ENCODE results near the gene SRPK2. TPM values are rescaled to one million over a fixed set of nuclear protein-coding genes. Genes with fewer than 3 reads are reported as not detected.
A peak's percentile ranks its signal among the peaks of the same experiment; 100 is the strongest.

The SRPK2 gene
- total and polyA plus RNA-seq, 8 donors = 7.6 to 109 (median 24.4) TPM

DNA sequence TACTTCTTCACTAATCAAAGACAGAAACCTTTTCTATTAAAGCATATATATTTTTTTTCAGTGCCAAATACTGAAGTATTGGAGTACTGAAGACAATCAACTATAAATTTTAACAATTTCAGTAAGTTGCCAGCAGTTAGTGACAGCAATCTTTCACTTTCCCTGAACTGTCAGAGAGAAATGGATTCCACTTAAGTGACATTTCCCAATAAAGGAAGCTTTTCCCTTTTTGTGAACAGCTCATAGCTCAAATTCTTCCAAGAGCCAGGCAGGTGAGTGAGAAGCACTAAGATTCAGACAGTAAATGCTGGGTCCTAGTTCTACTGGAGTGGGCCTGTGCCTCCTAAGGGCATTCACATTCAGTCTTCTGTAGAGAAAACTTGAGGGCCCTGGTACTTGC is 142.0 kb downstream of the SRPK2 start:
- no peaks in the 10 kb centered on the region for H3K27me3 ChIP-seq
- intact Hi-C loops (cut with DNase I; ENCODE audit: low total_unique reads) = no loop called here
- H3K4me1 ChIP-seq = peaks cover 0 to 25% (median 8%) of the 10 kb centered on the region in 4 donors
- no peak for DNase-seq
- H3K9me3 ChIP-seq = no peaks in the 10 kb centered on the region
- H3K4me3 ChIP-seq = no peak overlapping the region
- H3K27ac ChIP-seq = no peak overlapping the region
- TF ChIP-seq, protein P1, sequence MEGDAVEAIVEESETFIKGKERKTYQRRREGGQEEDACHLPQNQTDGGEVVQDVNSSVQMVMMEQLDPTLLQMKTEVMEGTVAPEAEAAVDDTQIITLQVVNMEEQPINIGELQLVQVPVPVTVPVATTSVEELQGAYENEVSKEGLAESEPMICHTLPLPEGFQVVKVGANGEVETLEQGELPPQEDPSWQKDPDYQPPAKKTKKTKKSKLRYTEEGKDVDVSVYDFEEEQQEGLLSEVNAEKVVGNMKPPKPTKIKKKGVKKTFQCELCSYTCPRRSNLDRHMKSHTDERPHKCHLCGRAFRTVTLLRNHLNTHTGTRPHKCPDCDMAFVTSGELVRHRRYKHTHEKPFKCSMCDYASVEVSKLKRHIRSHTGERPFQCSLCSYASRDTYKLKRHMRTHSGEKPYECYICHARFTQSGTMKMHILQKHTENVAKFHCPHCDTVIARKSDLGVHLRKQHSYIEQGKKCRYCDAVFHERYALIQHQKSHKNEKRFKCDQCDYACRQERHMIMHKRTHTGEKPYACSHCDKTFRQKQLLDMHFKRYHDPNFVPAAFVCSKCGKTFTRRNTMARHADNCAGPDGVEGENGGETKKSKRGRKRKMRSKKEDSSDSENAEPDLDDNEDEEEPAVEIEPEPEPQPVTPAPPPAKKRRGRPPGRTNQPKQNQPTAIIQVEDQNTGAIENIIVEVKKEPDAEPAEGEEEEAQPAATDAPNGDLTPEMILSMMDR (IDR thresholded peaks at IDR 0.05) = no peak
- no peak for TF ChIP-seq POLR2A (IDR thresholded peaks at IDR 0.05)
- TF ChIP-seq EP300 (IDR thresholded peaks at IDR 0.05) = no peak
- no peak for TF ChIP-seq POLR2AphosphoS5 (IDR thresholded peaks at IDR 0.05)
- H3K36me3 ChIP-seq = no peaks in the 10 kb centered on the region

DNA sequence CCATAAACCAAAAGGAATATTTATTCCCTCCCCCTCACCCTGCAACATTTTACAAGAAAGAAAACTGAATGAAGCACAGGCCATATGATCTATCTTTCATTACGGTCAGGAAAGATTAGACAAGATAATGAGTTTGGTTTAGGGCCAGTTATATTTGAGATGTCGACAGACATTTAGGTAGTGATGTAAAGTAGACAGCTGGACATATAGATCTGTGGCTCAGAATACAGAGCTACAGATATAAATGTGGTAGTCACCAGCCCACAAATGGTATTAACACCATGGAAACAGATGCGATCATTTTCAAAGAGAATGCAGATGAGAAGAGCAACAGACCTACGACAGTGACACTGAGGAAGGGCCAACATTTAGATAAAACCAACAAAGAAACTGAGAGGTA is 142.5 kb downstream of the SRPK2 start:
- no peak for DNase-seq
- no peak overlapping the region for H3K27ac ChIP-seq
- intact Hi-C loops (cut with DNase I; ENCODE audit: low total_unique reads) = no loop called here
- no peaks in the 10 kb centered on the region for H3K27me3 ChIP-seq
- H3K4me3 ChIP-seq = no peak overlapping the region
- H3K9me3 ChIP-seq = no peaks in the 10 kb centered on the region
- TF ChIP-seq POLR2A (IDR thresholded peaks at IDR 0.05) = no peak
- TF ChIP-seq, protein P1 (IDR thresholded peaks at IDR 0.05) = no peak
- 73 to 81% (median 75%) methylated on average over 4 of the region's 4 CpGs for WGBS, 5 donors
- peaks cover 0 to 28% (median 11%) of the 10 kb centered on the region in 4 donors for H3K4me1 ChIP-seq
- H3K36me3 ChIP-seq = no peaks in the 10 kb centered on the region

DNA sequence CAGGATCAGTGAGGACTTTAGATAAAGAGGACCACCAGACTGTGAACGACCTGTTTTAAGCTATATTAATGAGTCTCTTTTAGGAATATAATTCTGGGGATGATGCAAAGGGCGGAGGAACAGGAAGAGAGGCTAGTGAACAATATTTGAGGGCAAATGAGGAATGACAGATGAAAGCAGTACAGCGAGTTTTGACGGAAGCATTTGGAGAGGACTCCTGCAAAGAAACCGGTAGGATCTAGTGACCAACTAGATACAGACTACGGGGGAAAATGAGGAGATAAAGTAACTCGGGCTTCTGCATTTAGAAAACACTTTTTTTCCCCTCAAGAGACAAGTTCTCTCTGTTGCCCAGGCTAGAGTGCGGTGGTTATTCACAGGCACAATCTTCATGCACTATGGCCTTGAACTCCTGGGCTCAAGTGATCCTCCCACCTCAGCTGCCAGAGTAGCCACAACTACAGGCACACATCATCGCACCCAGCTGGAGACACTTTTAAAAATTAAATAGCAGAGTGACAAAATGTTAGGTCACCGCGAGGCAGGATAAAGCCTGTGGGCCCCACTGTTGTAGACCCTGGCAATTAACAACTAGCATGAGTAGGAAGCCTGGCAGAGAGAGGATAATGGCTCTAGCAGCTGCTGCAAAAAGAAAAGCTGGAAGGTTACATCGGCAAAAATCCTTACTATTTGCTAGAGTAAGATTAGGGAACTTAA is 143.2 kb downstream of the SRPK2 start:
- H3K27me3 ChIP-seq = no peaks in the 10 kb centered on the region
- H3K9me3 ChIP-seq = no peaks in the 10 kb centered on the region
- intact Hi-C loops (cut with DNase I; ENCODE audit: low total_unique reads) = no loop called here
- H3K27ac ChIP-seq = no peak overlapping the region
- H3K4me1 ChIP-seq = peaks cover 0 to 35% (median 12%) of the 10 kb centered on the region in 4 donors
- WGBS, 5 donors = 63 to 79% (median 75%) methylated on average over 12 of the region's 12 CpGs
- TF ChIP-seq, protein P1 (IDR thresholded peaks at IDR 0.05) = no peak
- TF ChIP-seq POLR2A (IDR thresholded peaks at IDR 0.05) (no peak), EP300 (IDR thresholded peaks at IDR 0.05) (no peak), POLR2AphosphoS5 (IDR thresholded peaks at IDR 0.05) (no peak)
- DNase-seq = peak in 1 of 2 donors; percentile 45
- H3K4me3 ChIP-seq = no peak overlapping the region
- H3K36me3 ChIP-seq = no peaks in the 10 kb centered on the region

DNA sequence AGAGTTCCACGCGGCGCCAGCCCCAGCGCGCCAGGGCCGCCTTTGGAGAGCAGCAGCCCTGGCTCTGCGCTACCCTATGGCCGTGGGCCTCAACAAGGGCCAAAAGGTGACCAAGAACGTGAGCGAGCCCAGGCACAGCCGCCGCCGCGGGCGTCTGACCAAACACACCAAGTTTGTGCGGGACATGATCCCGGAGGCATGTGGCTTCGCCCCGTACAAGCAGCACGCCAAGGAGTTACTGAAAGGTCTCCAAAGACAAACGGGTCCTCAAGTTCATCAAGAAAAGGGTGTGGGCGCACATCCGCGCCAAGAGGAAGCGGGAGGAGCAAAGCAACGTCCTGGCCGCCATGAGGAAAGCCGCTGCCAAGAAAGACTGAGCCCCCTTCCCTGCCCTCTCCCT is 144.1 kb downstream of the SRPK2 start:
- Histone ChIP-seq H3K27ac (no peak overlapping the region), H3K9me3 (no peaks in the 10 kb centered on the region)
- TF ChIP-seq EP300 (IDR thresholded peaks at IDR 0.05) (no peak), POLR2AphosphoS5 (IDR thresholded peaks at IDR 0.05) (no peak), POLR2A (IDR thresholded peaks at IDR 0.05) (no peak)
- TF ChIP-seq, protein P1 (IDR thresholded peaks at IDR 0.05) = no peak

More for the DNA sequence above, 144.1 kb downstream of the SRPK2 start:
- Histone ChIP-seq H3K36me3 (no peaks in the 10 kb centered on the region), H3K4me3 (no peak overlapping the region), H3K27me3 (no peaks in the 10 kb centered on the region), H3K4me1 (peaks cover 0 to 43% (median 13%) of the 10 kb centered on the region in 4 donors)
- DNase-seq = no peak
- intact Hi-C loops (cut with DNase I; ENCODE audit: low total_unique reads) = no loop called here
- 87 to 95% (median 93%) methylated on average over 27 to 28 of the region's 28 CpGs for WGBS, 5 donors
